ENCODE measurements around the gene AIG1. TPM values are rescaled to one million over a fixed set of nuclear protein-coding genes. Genes with fewer than 3 reads are reported as not detected.
"Not testable (repeated sequence)": the region's sequence is repeated elsewhere in the genome, so short reads cannot be mapped to it uniquely, and the experiment has no call there.

AIG1 gene
- total RNA-seq, 1 donor from 2014 or later: 7.2 TPM

- Mint-ChIP-seq H3K27ac (no peak overlapping the region), H3K4me3 (no peak overlapping the region), H3K9me3 (peaks cover 7% of the 10 kb centered on the region), H3K4me1 (no peaks in the 10 kb centered on the region), H3K27me3 (no peaks in the 10 kb centered on the region), H3K36me3 (ENCODE audit: low read depth) (peaks cover 15% of the 10 kb centered on the region)
- POLR2A ChIA-PET: no interaction called here
- intact Hi-C loops (cut with micrococcal nuclease): no loop called here
- DNase-seq (no peak), ATAC-seq (ENCODE audit: low read depth) (no peak)
- CTCF ChIA-PET: no interaction called here
- no peak for TF ChIP-seq CTCF (IDR thresholded peaks at IDR 0.05)
These were observed 75.3 kb downstream of the AIG1 start for GRCh38 chr6:143135797-143136561.

DNA sequence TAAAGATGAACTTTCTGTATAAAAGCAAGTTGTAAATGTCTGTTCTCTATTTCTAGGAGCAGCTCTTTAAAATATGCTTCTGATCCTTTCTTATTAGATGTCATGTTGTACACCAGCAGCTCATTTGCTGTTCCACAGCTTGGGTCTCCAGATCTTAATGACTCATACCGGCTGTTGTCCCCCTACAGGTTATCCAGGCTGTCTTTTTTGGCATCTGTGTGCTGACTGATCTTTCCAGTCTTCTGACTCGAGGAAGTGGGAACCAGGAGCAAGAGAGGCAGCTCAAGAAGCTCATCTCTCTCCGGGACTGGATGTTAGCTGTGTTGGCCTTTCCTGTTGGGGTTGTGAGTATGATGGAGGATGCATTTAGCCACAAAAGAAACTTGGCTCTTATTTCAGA lies 76.0 kb downstream of the AIG1 start:
- POLR2A ChIA-PET: no interaction called here
- H3K27ac Mint-ChIP-seq: no peak overlapping the region
- no peaks in the 10 kb centered on the region for H3K27me3 Mint-ChIP-seq
- intact Hi-C loops (cut with micrococcal nuclease): no loop called here
- H3K4me1 Mint-ChIP-seq: no peaks in the 10 kb centered on the region
- DNase-seq (no peak), ATAC-seq (ENCODE audit: low read depth) (no peak)
- peaks cover 3% of the 10 kb centered on the region for H3K9me3 Mint-ChIP-seq
- TF ChIP-seq CTCF (IDR thresholded peaks at IDR 0.05): no peak
- CTCF ChIA-PET: no interaction called here
- peaks cover 15% of the 10 kb centered on the region for H3K36me3 Mint-ChIP-seq (ENCODE audit: low read depth)
- no peak overlapping the region for H3K4me3 Mint-ChIP-seq

DNA sequence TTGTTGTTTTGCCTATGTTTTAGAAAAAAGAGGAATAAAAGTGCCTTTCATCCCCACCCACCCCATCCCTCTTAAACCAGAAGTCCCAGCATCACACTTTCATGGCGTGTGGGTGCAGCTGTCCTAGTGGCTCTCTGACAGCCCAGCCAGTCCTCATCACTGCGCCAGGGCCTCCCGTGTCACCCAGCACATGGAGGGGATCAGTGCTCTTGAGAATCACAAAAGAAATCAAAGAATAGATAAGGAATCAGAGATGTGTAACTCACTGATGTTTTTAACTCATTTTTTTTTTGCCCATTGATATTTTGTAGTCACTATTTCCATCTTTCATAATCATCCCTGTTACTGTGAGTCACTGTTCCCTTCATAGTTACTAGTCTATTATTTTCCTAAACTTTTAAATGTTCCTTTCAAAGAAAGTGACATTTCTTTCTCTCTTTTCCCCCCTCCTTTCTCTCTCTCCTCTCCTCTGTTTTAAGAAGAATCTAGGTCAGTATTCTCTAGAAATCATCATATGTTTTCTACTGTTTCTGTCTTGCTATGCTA lies 78.6 kb downstream of the AIG1 start:
- ChIA-PET POLR2A (no interaction called here), CTCF (no interaction called here)
- intact Hi-C loops (cut with micrococcal nuclease): no loop called here
- no peak for TF ChIP-seq CTCF (IDR thresholded peaks at IDR 0.05)
- no peak overlapping the region for H3K4me3 Mint-ChIP-seq
- H3K9me3 Mint-ChIP-seq: peaks cover 2% of the 10 kb centered on the region
- no peaks in the 10 kb centered on the region for H3K4me1 Mint-ChIP-seq
- peaks cover 15% of the 10 kb centered on the region for H3K36me3 Mint-ChIP-seq (ENCODE audit: low read depth)
- no peak for ATAC-seq (ENCODE audit: low read depth)
- no peaks in the 10 kb centered on the region for H3K27me3 Mint-ChIP-seq
- no peak overlapping the region for H3K27ac Mint-ChIP-seq
- no peak for DNase-seq

- H3K4me3 Mint-ChIP-seq; POLR2A ChIA-PET; H3K9me3 Mint-ChIP-seq; H3K27me3 Mint-ChIP-seq; DNase-seq; intact Hi-C loops (cut with micrococcal nuclease); ATAC-seq (ENCODE audit: low read depth); H3K4me1 Mint-ChIP-seq; H3K27ac Mint-ChIP-seq; CTCF ChIA-PET: not testable (repeated sequence)
- peaks cover 15% of the 10 kb centered on the region for H3K36me3 Mint-ChIP-seq (ENCODE audit: low read depth)
These were observed 79.2 kb downstream of the AIG1 start for GRCh38 chr6:143139884-143140283.

- Mint-ChIP-seq H3K4me1 (no peaks in the 10 kb centered on the region), H3K9me3 (peaks cover 2% of the 10 kb centered on the region), H3K27me3 (no peaks in the 10 kb centered on the region), H3K27ac (no peak overlapping the region), H3K36me3 (ENCODE audit: low read depth) (peaks cover 15% of the 10 kb centered on the region), H3K4me3 (no peak overlapping the region)
- ChIA-PET CTCF (interaction anchor here (0.6 kb wide), 1 partner anchor 21 kb away, joined by 3 read pairs; no protein-coding TSS in a partner anchor), POLR2A (no interaction called here)
- intact Hi-C loops (cut with micrococcal nuclease): no loop called here
- DNase-seq: no peak
- no peak for TF ChIP-seq CTCF (IDR thresholded peaks at IDR 0.05)
- ATAC-seq (ENCODE audit: low read depth): no peak
These were observed 80.1 kb downstream of the AIG1 start for GRCh38 chr6:143140767-143141166.

Measured in activated B cell treated with CpG ODN at 0.5 μM for 24 hours (primary cell).